GM10266 (cell line): ENCODE results near the gene RNF7.
"Not testable (repeated sequence)": the region's sequence is repeated elsewhere in the genome, so short reads cannot be mapped to it uniquely, and the experiment has no call there.

ENCODE experiments used
- DNase-seq: peaks from one replicate; pipeline ENCODE4 v3.0.0; 2012; ENCODE audit errors: extremely low spot score
- CTCF ChIP-seq: IDR thresholded peaks from 2 replicates; pipeline ENCODE4 v1.5.1; 2012; ENCODE audit warnings: mild to moderate bottlenecking, low read depth; ENCODE audit not compliant: control insufficient read depth, insufficient read depth; ENCODE audit errors: missing control alignments

Gene RNF7

GRCh38 chr3:141783632-141784031, 45.5 kb downstream of the RNF7 start:
- no peak for DNase-seq
- TF ChIP-seq CTCF = no peak

- TF ChIP-seq CTCF = no peak
- no peak for DNase-seq
Observed at GRCh38 chr3:141784096-141784495, 46.0 kb downstream of the RNF7 start.

GRCh38 chr3:141784531-141784930, 46.4 kb downstream of the RNF7 start:
- TF ChIP-seq CTCF = no peak
- DNase-seq = no peak

GRCh38 chr3:141788149-141788548, 50.1 kb downstream of the RNF7 start:
- no peak for TF ChIP-seq CTCF
- no peak for DNase-seq

- DNase-seq = not testable (repeated sequence)
Observed at GRCh38 chr3:141788750-141789149, 50.7 kb downstream of the RNF7 start.

GRCh38 chr3:141789281-141789680, 51.2 kb downstream of the RNF7 start:
- no peak for DNase-seq
- no peak for TF ChIP-seq CTCF

GRCh38 chr3:141790171-141790570, 52.1 kb downstream of the RNF7 start:
- DNase-seq = no peak
- no peak for TF ChIP-seq CTCF

- TF ChIP-seq CTCF = no peak
- no peak for DNase-seq
Observed at GRCh38 chr3:141792495-141792894, 54.4 kb downstream of the RNF7 start.
